ENCODE measurements around the gene CATSPER3.

Gene CATSPER3

GRCh38 chr5:135011355-135012032 is 43.8 kb downstream of the CATSPER3 start:
- no peak for DNase-seq (ENCODE audit: low spot score)

GRCh38 chr5:135012033-135012588 is 44.4 kb downstream of the CATSPER3 start:
- DNase-seq (ENCODE audit: low spot score) = no peak

- DNase-seq (ENCODE audit: low spot score) = no peak
These were observed 45.3 kb downstream of the CATSPER3 start for GRCh38 chr5:135012951-135013391.

DNA sequence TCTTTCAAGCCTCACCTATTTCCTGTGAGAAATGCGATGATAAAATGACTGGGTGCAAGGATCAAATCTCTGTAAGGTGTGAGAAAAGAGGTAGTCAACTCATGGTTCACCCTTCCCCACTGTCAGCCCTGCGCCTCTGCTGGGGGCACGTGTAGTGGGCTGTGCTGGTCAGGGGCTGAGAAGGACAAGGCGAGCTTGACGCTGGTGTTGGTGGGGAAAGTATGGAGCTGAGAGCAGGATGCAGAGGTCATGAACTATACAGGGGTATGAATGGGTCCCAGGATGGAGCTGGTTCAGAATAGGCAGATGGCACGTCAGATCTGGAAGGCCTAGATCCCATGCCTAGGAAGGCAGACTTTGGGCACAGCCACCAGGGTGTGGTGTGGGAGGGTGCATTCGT is 45.7 kb downstream of the CATSPER3 start:
- no peak for DNase-seq (ENCODE audit: low spot score)

DNA sequence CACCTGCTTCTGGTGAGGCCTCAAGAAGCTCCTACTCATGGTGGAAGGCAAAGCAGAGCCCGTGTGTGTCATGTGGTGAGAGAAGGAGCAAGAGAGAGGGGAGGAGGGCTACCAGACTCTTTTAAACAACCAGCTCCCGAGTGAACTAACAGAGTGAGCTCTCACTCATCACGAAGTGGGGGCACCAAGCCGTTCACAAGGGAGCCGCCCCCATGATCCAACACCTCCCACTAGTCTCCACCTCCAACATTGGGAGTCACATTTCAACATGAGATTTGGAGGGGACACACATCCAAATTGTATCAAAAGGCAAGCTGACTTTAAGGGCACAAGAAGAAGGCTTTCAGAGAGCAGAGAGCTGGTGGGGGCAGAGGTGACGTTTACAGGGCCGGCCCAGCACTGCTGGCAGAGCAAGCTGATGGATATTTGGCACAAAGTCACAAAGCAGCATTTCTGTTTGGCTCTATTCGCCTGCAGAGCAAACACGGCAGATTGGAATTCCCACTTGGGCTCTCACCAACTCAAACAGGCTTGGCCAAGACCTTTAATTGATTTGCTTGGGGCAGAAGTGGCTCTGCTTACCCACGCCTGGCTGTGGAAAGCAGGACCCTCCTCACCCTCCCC is 46.4 kb downstream of the CATSPER3 start:
- no peak for DNase-seq (ENCODE audit: low spot score)

GRCh38 chr5:135015942-135016341 is 48.2 kb downstream of the CATSPER3 start:
- no peak for DNase-seq (ENCODE audit: low spot score)

DNA sequence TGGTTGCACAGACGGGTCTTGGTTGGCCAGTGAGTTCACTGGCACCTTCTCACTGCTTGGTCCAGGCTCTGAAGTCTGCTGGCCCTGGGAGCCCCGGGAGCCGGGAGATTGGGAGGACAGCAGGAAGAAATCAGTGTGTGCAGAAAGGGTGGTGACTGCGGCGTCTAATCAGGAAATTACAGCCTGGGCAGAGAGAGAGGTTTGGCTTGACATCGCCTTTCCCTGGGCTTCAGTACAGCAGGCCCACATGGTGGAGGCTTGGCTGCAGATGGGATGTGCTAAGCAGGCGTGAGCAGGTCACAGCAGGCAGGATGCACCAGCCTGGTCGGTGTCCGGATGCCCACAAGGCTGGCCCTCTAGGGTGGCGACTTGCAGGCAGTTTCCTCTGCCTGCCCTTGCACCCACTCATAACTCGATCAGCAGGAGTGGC is 49.2 kb downstream of the CATSPER3 start:
- DNase-seq (ENCODE audit: low spot score) = no peak

- DNase-seq (ENCODE audit: low spot score) = no peak
These were observed 50.8 kb downstream of the CATSPER3 start for GRCh38 chr5:135018457-135018856.

GRCh38 chr5:135019314-135019713 is 51.6 kb downstream of the CATSPER3 start:
- DNase-seq (ENCODE audit: low spot score) = no peak

- DNase-seq (ENCODE audit: low spot score) = no peak
These were observed 52.6 kb downstream of the CATSPER3 start for GRCh38 chr5:135020111-135020895.

DNA sequence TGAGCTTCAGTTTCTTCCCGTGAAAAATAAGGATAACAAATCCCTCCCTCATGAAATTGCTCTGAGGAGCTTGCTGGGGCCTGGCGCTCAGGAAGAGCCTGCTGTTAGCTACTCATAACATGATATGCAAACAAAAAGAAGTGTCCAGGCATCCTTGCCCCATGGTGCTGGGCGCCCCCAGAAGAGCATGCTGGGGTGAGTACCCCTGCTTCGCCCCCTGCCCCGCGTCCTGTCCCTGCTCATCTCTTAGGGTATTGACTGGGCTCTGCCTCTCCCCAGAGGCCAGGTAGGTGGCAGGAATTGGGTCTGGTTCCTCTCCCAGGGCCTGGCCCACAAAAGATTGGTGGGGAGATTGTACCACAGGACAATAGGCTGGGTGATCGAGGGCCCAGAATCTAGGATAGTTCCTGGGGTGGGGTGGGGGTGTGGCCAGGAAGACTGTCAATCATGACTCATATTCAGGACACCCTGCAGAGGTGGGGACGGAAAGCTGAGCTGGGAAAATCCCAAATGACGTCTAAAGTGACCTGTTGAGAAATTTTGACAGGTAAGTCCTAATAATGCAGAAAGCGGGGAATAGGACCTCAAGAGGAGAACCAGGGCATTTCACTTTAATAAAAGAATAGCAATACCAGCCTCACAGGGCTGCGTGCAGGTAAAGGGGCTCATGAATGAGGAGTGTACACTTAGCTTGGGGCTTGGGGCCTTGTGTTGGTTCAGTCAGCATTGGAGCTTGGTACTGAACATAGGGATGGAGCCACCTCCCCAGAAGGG is 57.4 kb downstream of the CATSPER3 start:
- DNase-seq (ENCODE audit: low spot score) = no peak

- no peak for DNase-seq (ENCODE audit: low spot score)
These were observed 58.3 kb downstream of the CATSPER3 start for GRCh38 chr5:135025730-135026644.

- no peak for DNase-seq (ENCODE audit: low spot score)
These were observed 59.0 kb downstream of the CATSPER3 start for GRCh38 chr5:135026645-135027265.

- no peak for DNase-seq (ENCODE audit: low spot score)
These were observed 59.6 kb downstream of the CATSPER3 start for GRCh38 chr5:135027266-135027696.

DNA sequence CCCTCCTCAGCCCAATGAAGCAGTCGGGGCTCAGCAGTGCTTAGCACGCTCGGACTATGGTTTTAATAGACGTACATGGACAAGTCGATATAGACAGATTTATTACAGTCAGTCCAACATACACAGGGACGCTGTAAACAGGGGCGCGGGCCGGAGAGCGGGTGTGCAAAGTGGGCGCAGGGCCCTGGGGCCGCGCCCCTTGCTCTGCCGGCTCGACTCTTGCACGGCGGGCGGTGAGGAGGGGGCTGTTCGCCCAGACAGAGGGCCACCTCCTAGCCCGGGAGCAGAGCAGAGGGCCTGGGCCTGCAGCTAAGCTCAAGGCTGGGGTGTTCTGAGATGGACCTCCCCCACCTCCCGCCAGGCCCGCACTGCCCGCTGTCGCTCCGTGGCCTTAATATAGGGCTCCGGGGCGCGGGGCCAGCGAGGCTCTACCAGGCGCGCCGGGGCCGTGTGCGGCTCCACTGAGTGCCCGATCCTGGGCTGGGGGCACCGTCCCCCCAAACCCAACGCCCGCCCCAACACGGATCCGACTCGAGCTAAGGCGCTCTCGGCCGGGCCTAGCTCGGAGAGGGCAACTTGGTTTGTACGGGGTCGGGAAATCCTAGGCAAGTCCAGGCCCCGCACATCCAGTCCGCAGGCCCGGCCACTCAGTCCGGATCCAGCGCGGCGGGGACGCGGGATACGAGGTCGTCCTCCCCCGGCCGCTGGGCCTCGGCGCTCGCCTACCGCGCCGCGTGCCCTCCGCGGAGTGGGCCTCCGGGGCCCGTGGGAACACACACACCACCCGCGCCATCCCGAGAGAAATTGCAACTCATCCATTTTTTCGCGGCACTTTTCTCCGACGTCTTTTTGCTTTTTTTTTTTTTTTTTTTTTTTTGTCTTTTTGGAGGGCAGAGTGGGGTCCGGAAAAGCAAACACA is 60.2 kb downstream of the CATSPER3 start:
- DNase-seq (ENCODE audit: low spot score) = no peak

DNA sequence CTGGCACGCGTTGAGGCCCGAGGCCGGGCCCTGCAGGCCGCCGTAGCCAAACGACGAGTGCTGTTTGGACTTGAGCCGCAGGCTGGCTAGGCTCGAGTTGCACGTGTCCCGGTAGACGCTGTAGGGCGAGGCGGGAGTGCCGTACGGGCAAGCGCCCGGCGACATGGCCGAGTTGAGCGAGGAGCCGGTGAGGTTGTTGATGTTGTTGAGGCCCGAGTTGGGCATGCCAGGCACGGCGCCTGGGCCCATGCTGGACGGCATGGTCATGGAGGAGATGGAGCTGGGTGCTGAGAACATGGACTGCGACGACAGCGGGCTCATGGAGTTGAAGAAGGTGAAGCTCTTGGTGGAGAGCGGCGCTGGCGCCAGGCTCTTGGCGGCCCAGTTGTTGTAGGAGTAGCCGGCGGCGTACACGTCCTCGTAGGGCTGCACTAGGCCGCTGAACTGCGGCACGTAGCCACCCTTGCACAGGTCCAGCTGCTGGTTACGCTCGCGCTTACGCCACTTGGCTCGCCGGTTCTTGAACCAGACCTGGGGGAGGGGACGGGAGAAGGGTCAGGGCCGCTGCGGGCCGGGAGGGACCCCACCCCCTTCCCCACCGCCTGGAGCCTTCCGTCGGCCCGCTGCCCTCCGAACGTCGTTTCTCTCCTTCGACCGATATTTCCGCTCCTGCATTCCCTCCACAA is 61.2 kb downstream of the CATSPER3 start:
- no peak for DNase-seq (ENCODE audit: low spot score)

GRCh38 chr5:135029477-135030122 is 61.9 kb downstream of the CATSPER3 start:
- no peak for DNase-seq (ENCODE audit: low spot score)
